Hypothalamus (tissue), 51 donors: ENCODE data around the gene SLC25A3.
"Not testable (repeated sequence)": the region's sequence is repeated elsewhere in the genome, so short reads cannot be mapped to it uniquely, and the experiment has no call there.

Experiments
- DNase-seq, 51 donors: peaks; one replicate each; lab custom pipeline; 2025; lab: John Stamatoyannopoulos, UW

SLC25A3 gene

GRCh38 chr12:98593351-98594049 is at the start of gene SLC25A3:
TSS of gene SLC25A3 (plus strand) at chr12:98593686. CDS start at chr12:98593979, 293 bp downstream.
- peak; percentile 48 to 98 (median 94) for DNase-seq

GRCh38 chr12:98543701-98544100 is 49.8 kb upstream of the SLC25A3 start:
- no peak for DNase-seq

DNA sequence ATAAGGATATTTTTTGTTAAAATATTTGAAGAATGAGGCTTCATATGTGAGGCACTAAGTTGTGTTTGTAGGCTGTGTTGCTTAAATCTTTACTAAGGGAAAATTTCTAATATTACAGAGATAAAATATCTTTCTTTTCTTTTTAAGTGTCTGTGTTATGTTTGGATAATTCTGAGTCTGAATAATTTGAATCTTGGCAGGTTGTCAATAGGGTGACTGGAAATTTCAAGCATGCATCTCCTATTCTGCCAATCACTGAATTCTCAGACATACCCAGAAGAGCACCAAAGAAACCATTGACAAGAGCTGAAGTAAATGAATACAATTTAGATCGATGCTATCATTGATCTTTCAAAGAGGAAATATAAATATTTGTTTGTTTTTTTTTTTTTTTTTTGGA is 48.7 kb upstream of the SLC25A3 start:
- DNase-seq, result no peak

DNA sequence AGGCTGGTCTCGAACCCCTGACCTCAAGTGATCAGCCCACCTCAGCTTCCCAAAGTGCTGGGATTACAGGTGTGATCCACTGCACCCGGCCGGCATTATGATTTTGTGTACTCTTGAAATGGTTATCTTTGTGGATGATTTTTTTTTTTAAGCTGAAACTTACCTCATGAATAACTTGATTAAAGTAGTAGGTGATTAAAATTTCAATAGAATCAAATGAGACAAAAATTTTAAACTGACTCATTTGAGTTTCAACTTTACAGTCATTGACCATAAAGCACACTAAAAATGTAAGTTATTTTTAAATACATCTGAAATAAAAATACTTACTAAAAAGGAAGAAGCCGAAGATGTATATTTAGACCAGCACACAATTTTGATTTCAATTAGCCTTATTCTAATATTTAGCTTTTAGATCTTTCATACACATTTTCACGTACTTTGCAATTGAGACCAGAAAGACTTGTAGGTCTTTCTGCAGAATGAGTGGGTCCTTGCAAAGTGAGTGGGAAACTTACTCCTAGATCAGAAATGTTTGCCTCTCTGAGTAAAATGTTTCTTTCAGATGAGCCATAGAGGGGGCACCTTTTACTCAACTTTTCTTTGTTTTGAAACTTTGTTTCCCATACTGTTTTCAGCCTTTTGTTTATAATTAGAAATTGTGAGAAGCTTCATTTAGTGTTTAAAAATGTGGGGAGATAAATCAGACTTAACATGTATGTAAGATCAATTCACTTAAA is 43.9 kb upstream of the SLC25A3 start:
- no peak for DNase-seq

DNA sequence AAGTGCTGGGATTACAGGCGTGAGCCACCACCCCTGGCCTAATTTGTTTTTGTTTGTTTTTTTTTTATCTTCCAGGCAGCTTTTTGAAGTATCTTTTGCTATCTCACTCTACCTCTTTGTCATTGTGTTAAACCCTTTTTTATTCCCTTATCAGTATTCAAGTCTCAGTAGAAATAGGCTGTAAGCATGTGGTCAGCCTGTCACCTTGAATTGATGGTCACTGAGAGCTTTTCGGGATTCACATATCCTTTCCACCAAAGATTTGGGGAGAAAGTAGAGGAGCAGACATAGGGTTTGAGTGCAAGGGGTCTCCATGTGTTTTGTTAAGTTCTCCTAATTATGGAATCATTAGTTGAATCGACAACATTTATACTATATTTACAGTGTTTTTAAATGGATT is 41.7 kb upstream of the SLC25A3 start:
- DNase-seq, result no peak

DNA sequence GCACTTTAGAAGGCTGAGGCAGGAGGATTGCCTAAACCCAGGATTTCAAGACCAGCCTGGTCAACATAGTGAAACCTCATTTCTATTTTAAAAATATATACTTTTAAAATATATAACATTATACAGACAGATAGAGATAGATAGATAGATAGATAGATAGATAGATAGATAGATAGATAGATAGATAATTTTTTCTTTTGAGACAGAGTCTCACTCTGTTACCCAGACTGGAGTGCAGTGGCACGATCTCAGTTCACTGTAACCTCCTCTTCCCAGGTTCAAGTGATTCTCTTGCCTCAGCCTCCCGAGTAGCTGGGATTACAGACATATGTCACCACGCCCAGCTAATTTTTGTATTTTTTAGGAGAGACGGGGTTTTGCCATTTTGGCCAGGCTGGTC is 35.4 kb upstream of the SLC25A3 start:
- not testable (repeated sequence) for DNase-seq

- DNase-seq, result peak in 18 of 51 donors; percentile 4 to 59 (median 17)
These were observed 33.8 kb upstream of the SLC25A3 start for GRCh38 chr12:98559666-98560065.

DNA sequence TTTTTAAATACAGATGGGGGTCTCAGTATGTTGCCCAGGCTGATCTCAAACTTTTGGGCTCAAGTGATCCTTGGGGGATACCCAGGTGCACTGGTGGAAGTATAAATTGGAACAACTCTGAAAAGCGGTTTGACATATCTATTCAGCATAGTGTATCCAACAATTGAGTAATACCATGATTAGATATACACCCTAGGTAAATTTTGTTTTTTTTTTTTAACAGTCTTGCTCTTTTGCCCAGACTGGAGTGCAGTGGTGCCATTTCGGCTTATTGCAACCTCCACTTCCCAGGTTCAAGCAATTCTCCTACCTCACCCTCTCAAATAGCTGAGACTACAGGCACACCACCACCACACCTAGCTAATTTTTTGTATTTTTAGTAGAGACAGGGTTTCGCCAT is 31.6 kb upstream of the SLC25A3 start:
- no peak for DNase-seq

GRCh38 chr12:98572010-98572409 is 21.5 kb upstream of the SLC25A3 start:
- no peak for DNase-seq

DNA sequence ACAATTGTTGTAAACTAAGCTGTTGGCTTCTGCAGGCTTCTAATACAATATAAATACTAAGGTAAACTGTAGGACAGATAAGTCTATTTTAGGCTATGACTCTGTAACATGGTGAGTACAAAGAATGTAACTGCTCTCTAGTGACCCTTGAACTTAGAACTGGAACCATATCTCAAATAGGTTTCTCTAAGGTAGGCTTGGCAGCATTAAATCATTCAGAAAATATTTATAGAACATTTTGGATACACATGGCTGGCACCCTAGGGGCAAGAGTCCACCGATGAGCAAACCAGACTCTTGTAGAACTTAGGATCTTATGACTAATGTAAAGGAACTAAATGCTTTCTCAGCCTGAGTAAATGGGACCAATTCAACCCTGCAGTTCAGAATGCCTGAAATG is 19.4 kb upstream of the SLC25A3 start:
- no peak for DNase-seq

GRCh38 chr12:98575013-98575412 is 18.5 kb upstream of the SLC25A3 start:
- DNase-seq, result no peak

- not testable (repeated sequence) for DNase-seq
These were observed 16.7 kb upstream of the SLC25A3 start for GRCh38 chr12:98576795-98577194.

DNA sequence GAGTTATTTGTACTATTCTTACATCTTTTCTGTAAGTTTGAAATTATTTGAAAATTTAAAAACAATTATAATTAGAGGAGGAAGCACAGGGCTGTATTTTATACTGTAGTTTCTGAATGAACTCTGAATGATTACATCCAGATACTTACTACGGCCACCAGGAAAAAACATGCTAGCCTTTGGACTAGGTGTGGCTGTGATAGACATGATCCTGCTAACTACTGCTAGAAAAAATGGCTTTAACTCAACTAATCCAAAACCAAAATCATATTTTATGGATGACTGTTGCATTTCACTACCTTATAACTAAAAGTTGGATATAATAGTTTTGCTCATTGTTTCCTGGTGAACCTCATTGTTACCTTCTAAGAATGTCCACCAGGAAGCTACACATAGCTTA is 15.1 kb upstream of the SLC25A3 start:
- DNase-seq, result no peak

GRCh38 chr12:98578821-98579220 is 14.7 kb upstream of the SLC25A3 start:
- no peak for DNase-seq

- no peak for DNase-seq
These were observed 14.1 kb upstream of the SLC25A3 start for GRCh38 chr12:98579347-98579746.

- no peak for DNase-seq
These were observed 13.7 kb upstream of the SLC25A3 start for GRCh38 chr12:98579835-98580234.

DNA sequence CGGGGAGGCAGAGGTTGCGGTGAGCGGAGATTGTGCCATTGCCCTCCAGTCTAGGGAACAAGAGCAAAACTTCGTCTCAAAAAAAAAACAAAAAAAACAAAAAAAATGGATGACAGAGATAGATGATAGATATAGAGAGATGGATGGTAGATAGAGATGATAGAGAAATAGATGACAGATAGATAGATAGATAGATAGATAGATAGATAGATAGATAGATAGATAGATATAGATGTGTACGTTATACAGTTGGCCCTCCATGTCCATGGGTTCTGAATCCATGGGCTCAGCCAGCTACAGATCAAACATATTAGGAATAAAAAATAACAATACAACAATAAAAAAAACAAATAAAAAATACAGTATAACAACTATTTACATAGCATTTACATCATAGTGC is 12.8 kb upstream of the SLC25A3 start:
- DNase-seq, result no peak

DNA sequence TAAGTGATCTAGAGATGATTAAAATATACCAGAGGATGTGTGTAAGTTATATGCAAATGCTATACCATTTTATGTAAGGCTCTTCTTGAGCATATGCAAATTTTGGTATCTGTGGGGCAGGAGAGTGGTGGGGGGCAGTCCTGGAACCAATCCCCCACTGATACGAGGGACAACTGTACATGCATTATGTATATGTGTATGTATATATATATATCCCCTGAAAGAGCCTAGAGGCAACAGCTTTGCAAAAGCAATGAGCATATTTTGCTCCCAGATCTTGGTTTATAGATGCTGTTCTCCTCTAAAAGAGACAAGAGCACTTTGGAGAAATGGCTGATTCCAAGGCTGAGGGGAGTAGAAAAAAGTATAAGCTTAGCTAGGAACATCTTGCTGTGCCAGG is 12.4 kb upstream of the SLC25A3 start:
- DNase-seq, result no peak

DNA sequence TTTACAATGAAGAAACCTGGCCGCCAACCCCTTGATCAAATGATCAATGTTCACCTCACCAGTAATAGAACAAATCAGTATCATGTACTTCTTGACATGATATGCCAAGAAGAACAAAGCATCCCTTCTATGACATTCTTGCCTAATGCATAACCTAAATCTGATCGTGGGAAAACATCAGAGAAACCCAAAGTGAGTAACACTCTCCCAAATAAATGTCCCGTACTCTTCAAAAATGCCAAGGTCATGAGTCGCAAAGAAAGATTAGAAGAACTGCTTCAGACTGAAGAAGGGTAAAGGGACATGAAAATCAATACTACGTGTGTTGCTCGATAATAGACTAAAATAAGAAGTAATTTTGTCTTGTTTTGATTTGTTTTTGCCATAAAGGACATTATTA is 11.4 kb upstream of the SLC25A3 start:
- no peak for DNase-seq

- no peak for DNase-seq
These were observed 6.4 kb upstream of the SLC25A3 start for GRCh38 chr12:98587084-98587483.

GRCh38 chr12:98591209-98591608 is 2.3 kb upstream of the SLC25A3 start:
- DNase-seq, result no peak

- no peak for DNase-seq
These were observed 612 bp upstream of the SLC25A3 start for GRCh38 chr12:98592825-98593322.
